Parathyroid adenoma (tissue), 2 donors: ENCODE results near the gene PSME2.

Source experiments
- H2AFZ ChIP-seq: fragments of 300-600 bp; sonication (generic); one replicate; pipeline ENCODE4 v1.7.0; 2017; ENCODE audit warnings: antibody characterized with exemption, mild to moderate bottlenecking
- H3K27ac ChIP-seq: fragments of 300-600 bp; sonication (generic); one replicate; pipeline ENCODE4 v1.7.0; 2017
- H3K27me3 ChIP-seq: fragments of 300-600 bp; sonication (generic); one replicate; pipeline ENCODE4 v1.7.0; 2017; ENCODE audit warnings: low read length; ENCODE audit not compliant: control insufficient read depth, insufficient read depth
- H3K36me3 ChIP-seq: fragments of 300-600 bp; sonication (generic); one replicate; pipeline ENCODE4 v1.7.0; 2017; ENCODE audit warnings: low read length; ENCODE audit not compliant: control insufficient read depth, insufficient read depth
- H3K4me1 ChIP-seq: fragments of 300-600 bp; sonication (generic); one replicate; pipeline ENCODE4 v1.7.0; 2017; ENCODE audit warnings: control low read depth
- H3K4me2 ChIP-seq: fragments of 300-600 bp; sonication (generic); one replicate; pipeline ENCODE4 v1.7.0; 2017; ENCODE audit warnings: low read length
- H3K4me3 ChIP-seq: fragments of 300-600 bp; sonication (generic); one replicate; pipeline ENCODE4 v1.7.0; 2017; ENCODE audit warnings: low read depth, low read length
- H3K79me2 ChIP-seq: fragments of 300-600 bp; sonication (generic); one replicate; pipeline ENCODE4 v1.7.0; 2017; ENCODE audit warnings: control low read depth
- H3K9ac ChIP-seq: fragments of 300-600 bp; sonication (generic); one replicate; pipeline ENCODE4 v1.7.0; 2017; ENCODE audit warnings: mild to moderate bottlenecking
- H3K9me3 ChIP-seq: fragments of 300-600 bp; sonication (generic); one replicate; pipeline ENCODE4 v1.7.0; 2017; ENCODE audit warnings: low read length; ENCODE audit not compliant: control insufficient read depth
- TF ChIP-seq, protein P1 (sequence below): fragments of 300-600 bp; sonication (generic); IDR thresholded peaks from one replicate; pipeline ENCODE4 v1.7.0; 2017; ENCODE audit warnings: antibody characterized with exemption, mild to moderate bottlenecking
- donor health status: primary hyperparathyroidism.

PSME2 gene

DNA sequence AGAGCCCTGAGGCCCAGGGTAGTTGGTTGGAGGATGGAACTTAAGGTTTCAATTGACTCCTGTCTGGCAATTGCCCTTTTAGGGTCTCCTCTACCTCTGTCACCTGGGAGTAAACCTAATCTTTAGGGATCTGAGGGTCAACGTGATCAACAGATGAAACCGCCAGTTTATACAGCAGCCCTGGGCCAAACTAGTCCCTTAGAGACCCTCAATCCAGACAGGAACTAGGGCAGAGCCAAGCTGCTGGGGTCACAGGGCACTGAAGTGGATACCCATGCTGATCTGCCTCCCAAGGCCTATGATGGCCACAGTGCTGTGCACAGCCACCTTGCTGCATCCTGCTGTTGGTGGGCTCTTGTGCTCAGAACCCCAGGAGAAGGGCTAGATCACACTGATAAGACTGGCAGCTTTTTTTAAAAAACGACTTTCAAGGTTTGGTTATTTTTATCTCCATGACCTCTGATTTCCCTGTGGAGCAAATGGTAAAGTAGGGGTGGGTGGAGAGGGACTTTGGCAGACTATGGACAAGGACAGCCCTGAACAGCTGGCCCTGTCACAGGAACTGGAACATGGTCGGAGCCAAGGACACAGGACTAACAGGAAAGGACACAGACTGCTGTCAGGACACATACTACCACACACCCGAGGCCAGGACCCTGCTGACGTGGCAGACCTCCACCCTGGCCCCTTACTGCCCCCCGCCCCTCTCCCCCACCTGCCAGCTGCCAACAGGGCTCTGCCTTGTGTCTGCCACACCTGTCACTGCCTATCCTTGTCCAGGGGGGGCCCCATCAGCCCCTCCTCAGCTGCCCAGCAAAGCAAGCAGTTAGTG is 15.5 kb downstream of the PSME2 start:
- no peaks in the 10 kb centered on the region for H3K79me2 ChIP-seq
- H2AFZ ChIP-seq, result no peak overlapping the region
- H3K9ac ChIP-seq, result no peak overlapping the region
- no peak overlapping the region for H3K4me2 ChIP-seq
- TF ChIP-seq, protein P1, sequence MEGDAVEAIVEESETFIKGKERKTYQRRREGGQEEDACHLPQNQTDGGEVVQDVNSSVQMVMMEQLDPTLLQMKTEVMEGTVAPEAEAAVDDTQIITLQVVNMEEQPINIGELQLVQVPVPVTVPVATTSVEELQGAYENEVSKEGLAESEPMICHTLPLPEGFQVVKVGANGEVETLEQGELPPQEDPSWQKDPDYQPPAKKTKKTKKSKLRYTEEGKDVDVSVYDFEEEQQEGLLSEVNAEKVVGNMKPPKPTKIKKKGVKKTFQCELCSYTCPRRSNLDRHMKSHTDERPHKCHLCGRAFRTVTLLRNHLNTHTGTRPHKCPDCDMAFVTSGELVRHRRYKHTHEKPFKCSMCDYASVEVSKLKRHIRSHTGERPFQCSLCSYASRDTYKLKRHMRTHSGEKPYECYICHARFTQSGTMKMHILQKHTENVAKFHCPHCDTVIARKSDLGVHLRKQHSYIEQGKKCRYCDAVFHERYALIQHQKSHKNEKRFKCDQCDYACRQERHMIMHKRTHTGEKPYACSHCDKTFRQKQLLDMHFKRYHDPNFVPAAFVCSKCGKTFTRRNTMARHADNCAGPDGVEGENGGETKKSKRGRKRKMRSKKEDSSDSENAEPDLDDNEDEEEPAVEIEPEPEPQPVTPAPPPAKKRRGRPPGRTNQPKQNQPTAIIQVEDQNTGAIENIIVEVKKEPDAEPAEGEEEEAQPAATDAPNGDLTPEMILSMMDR, result no peak
- no peak overlapping the region for H3K4me3 ChIP-seq
- peak overlapping the region; percentile 11 for H3K27ac ChIP-seq
- H3K36me3 ChIP-seq, result no peaks in the 10 kb centered on the region
- no peaks in the 10 kb centered on the region for H3K9me3 ChIP-seq
- no peaks in the 10 kb centered on the region for H3K27me3 ChIP-seq
- no peaks in the 10 kb centered on the region for H3K4me1 ChIP-seq

DNA sequence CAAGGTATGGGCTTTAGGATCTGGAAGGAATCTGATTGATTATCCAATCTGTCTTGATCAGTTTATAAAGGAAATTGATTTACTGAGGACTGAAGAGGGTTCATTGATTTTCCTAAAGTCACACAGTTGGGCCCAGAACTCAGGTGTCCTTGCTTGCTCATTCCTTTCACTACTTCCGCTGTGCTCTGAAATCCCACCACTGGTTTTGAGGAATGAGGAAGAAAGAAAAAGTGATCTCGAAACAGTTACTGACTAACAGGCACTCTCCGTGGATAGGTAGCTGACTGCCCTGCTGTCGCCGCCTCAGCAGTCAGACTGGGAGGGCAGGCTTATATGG is 16.1 kb downstream of the PSME2 start, which contains the start of gene FITM1:
Gene FITM1, plus strand, starts transcription at position 280 of the 337 bp plus-strand sequence. CDS start 905 bp downstream, outside the sequence.
- Histone ChIP-seq H3K27ac (peak within 1 kb of the TSS; percentile 11), H3K4me1 (no peaks in the 10 kb centered on the region), H3K9me3 (no peaks in the 10 kb centered on the region), H3K9ac (no peak within 1 kb of the TSS), H3K27me3 (no peaks in the 10 kb centered on the region), H3K36me3 (no peaks in the 10 kb centered on the region), H2AFZ (no peak within 1 kb of the TSS), H3K4me2 (no peak within 1 kb of the TSS), H3K79me2 (no peaks in the 10 kb centered on the region), H3K4me3 (no peak within 1 kb of the TSS)
- TF ChIP-seq, protein P1, result no peak

DNA sequence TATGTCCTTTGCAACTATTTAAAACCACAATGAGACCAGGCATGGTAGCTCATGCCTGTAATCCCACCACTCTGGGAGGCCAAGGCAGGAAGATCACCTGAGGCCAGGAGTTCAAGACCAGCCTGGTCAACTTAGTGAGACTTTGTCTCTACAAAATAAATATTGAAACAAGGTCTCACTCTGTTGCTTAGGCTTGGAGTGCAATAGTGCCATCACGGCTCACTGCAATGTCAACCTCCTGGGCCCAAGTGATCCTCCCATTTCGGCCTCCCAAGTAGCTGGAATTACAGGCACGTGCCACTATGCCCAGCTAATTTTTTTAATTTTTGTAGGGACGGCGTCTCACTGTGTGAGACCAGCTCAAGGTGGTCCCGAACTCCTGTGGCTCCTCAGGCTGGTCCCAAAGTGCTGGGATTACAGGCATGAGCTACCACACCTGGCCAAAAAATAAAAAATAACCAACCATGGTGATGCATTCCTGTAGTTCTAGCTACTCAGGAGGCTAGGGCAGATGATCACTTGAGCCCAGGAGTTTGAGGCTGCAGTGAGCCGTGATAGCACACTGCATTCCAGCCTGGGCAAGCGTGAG is 16.9 kb downstream of the PSME2 start:
- TF ChIP-seq, protein P1, result no peak
- Histone ChIP-seq H3K9me3 (no peaks in the 10 kb centered on the region), H3K36me3 (no peaks in the 10 kb centered on the region), H2AFZ (no peak overlapping the region), H3K4me3 (no peak overlapping the region), H3K4me2 (no peak overlapping the region), H3K27me3 (no peaks in the 10 kb centered on the region), H3K27ac (no peak overlapping the region), H3K79me2 (no peaks in the 10 kb centered on the region), H3K9ac (no peak overlapping the region), H3K4me1 (no peaks in the 10 kb centered on the region)

DNA sequence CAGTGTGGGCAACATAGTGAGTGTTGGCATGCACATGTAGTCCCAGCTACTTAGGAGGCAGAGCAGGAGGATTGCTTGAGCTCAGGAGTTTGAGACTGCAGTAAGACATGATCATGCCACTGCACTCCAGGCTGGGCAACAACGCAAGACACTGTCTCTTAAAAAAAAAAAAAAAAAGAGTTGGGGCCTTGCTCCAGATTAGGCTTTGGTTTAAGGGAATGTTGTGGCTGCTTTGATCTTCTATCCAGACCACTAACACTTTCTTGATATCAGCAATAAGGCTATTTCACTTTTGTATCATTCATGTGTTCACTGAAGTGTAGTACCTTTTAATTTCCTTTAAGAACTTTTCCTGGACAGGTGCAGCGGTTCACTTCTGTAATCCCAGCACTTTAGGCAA is 18.7 kb downstream of the PSME2 start:
- Histone ChIP-seq H3K27ac (no peak overlapping the region), H2AFZ (no peak overlapping the region), H3K9me3 (no peaks in the 10 kb centered on the region), H3K4me1 (no peaks in the 10 kb centered on the region), H3K79me2 (no peaks in the 10 kb centered on the region), H3K4me3 (no peak overlapping the region), H3K4me2 (no peak overlapping the region), H3K27me3 (no peaks in the 10 kb centered on the region), H3K36me3 (no peaks in the 10 kb centered on the region), H3K9ac (no peak overlapping the region)
- TF ChIP-seq, protein P1, result no peak
